HG03432 (cell line): ENCODE data around the gene GAPT.
A peak's percentile ranks its signal among the peaks of the same experiment; 100 is the strongest.
"Not testable (repeated sequence)": the region's sequence is repeated elsewhere in the genome, so short reads cannot be mapped to it uniquely, and the experiment has no call there.

Experiments used
- ATAC-seq: cut with Tn5 transposase; IDR thresholded peaks from one replicate; pipeline ENCODE4 v1.9.1; 2021; ENCODE audit warnings: mild to moderate bottlenecking, moderate library complexity; ENCODE audit not compliant: unreplicated experiment

GAPT gene

GRCh38 chr5:58503390-58504046, 12.3 kb downstream of the GAPT start:
- no peak for ATAC-seq

- no peak for ATAC-seq
Observed at GRCh38 chr5:58504766-58505165, 13.5 kb downstream of the GAPT start.

- ATAC-seq, result no peak
Observed at GRCh38 chr5:58505502-58505901, 14.3 kb downstream of the GAPT start.

GRCh38 chr5:58505971-58506640, 14.9 kb downstream of the GAPT start:
- peak; percentile 88 for ATAC-seq

GRCh38 chr5:58507715-58508114, 16.5 kb downstream of the GAPT start:
- no peak for ATAC-seq

GRCh38 chr5:58517198-58517597, 26.0 kb downstream of the GAPT start:
- no peak for ATAC-seq

- no peak for ATAC-seq
Observed at GRCh38 chr5:58523956-58524355, 32.7 kb downstream of the GAPT start.

- no peak for ATAC-seq
Observed at GRCh38 chr5:58524571-58524970, 33.3 kb downstream of the GAPT start.

GRCh38 chr5:58530942-58531490, 39.8 kb downstream of the GAPT start:
- no peak for ATAC-seq

GRCh38 chr5:58541935-58542334, 50.7 kb downstream of the GAPT start:
- not testable (repeated sequence) for ATAC-seq

GRCh38 chr5:58542709-58543108, 51.5 kb downstream of the GAPT start:
- ATAC-seq, result no peak

GRCh38 chr5:58543723-58544122, 52.5 kb downstream of the GAPT start:
- ATAC-seq, result no peak

GRCh38 chr5:58544195-58544594, 53.0 kb downstream of the GAPT start:
- no peak for ATAC-seq

- ATAC-seq, result no peak
Observed at GRCh38 chr5:58544926-58545325, 53.7 kb downstream of the GAPT start.

GRCh38 chr5:58545912-58546311, 54.7 kb downstream of the GAPT start:
- ATAC-seq, result peak; percentile 99
